WTC11 (cell line): ENCODE measurements around the gene KIF2A. TPM values are rescaled to one million over a fixed set of nuclear protein-coding genes. Genes with fewer than 3 reads are reported as not detected.
A peak's percentile ranks its signal among the peaks of the same experiment; 100 is the strongest.

Source experiments
- ARID4B ChIP-seq: sonication (generic); formaldehyde crosslinking; IDR thresholded peaks from 2 replicates; pipeline ENCODE4 v1.8.0; 2023; ENCODE audit warnings: missing genetic modification reagents, mild to moderate bottlenecking, borderline replicate concordance
- ATF6 ChIP-seq: sonication (generic); formaldehyde crosslinking; IDR thresholded peaks from 2 replicates; pipeline ENCODE4 v1.8.1; 2023; ENCODE audit warnings: mild to moderate bottlenecking, missing genetic modification reagents
- E2F4 ChIP-seq: sonication (generic); formaldehyde crosslinking; IDR thresholded peaks from 2 replicates; pipeline ENCODE4 v1.8.1; 2022; ENCODE audit warnings: low read depth, mild to moderate bottlenecking, moderate library complexity, missing genetic modification reagents, borderline replicate concordance
- FOXP4 ChIP-seq: sonication (generic); formaldehyde crosslinking; IDR thresholded peaks from 2 replicates; pipeline ENCODE4 v1.8.0; 2022; ENCODE audit warnings: mild to moderate bottlenecking, missing genetic modification reagents
- GABPB1 ChIP-seq: sonication (generic); formaldehyde crosslinking; IDR thresholded peaks from 2 replicates; pipeline ENCODE4 v1.8.1; 2023; ENCODE audit warnings: mild to moderate bottlenecking, missing genetic modification reagents
- HMGXB4 ChIP-seq: sonication (generic); formaldehyde crosslinking; IDR thresholded peaks from 2 replicates; pipeline ENCODE4 v1.8.1; 2023; ENCODE audit warnings: mild to moderate bottlenecking, moderate library complexity, missing genetic modification reagents
- IRF2 ChIP-seq: sonication (generic); formaldehyde crosslinking; IDR thresholded peaks from 2 replicates; pipeline ENCODE4 v1.8.0; 2022; ENCODE audit warnings: low read depth, missing genetic modification reagents, borderline replicate concordance
- MLX ChIP-seq: sonication (generic); formaldehyde crosslinking; IDR thresholded peaks from 2 replicates; pipeline ENCODE4 v1.8.1; 2023; ENCODE audit warnings: mild to moderate bottlenecking, missing genetic modification reagents, moderate library complexity
- NFE2L1 ChIP-seq: sonication (generic); formaldehyde crosslinking; IDR thresholded peaks from 2 replicates; pipeline ENCODE4 v1.8.1; 2023; ENCODE audit warnings: missing genetic modification reagents
- OVOL2 ChIP-seq: fragments of 250-450 bp; sonication (Bioruptor Pico); IDR thresholded peaks from 2 replicates; pipeline ENCODE4 v1.9.0; 2021; ENCODE audit warnings: mild to moderate bottlenecking, borderline replicate concordance
- SMAD4 ChIP-seq: sonication (generic); formaldehyde crosslinking; IDR thresholded peaks from 2 replicates; pipeline ENCODE4 v1.8.0; 2022; ENCODE audit warnings: mild to moderate bottlenecking, missing genetic modification reagents
- STAT6 ChIP-seq: sonication (generic); formaldehyde crosslinking; conservative IDR thresholded peaks from 2 replicates; pipeline ENCODE4 v1.8.1; 2023; ENCODE audit warnings: mild to moderate bottlenecking, low read depth, missing genetic modification reagents, moderate library complexity
- TEAD1 ChIP-seq: sonication (generic); formaldehyde crosslinking; IDR thresholded peaks from 2 replicates; pipeline ENCODE4 v1.8.0; 2022; ENCODE audit warnings: mild to moderate bottlenecking, missing genetic modification reagents
- TP53 ChIP-seq: sonication (generic); formaldehyde crosslinking; IDR thresholded peaks from 2 replicates; pipeline ENCODE4 v1.8.1; 2023; ENCODE audit warnings: mild to moderate bottlenecking, missing genetic modification reagents
- USF1 ChIP-seq: sonication (generic); formaldehyde crosslinking; IDR thresholded peaks from 2 replicates; pipeline ENCODE4 v1.8.0; 2022; ENCODE audit warnings: mild to moderate bottlenecking, missing genetic modification reagents
- ZBTB21 ChIP-seq: sonication (generic); formaldehyde crosslinking; IDR thresholded peaks from 2 replicates; pipeline ENCODE4 v1.8.1; 2023; ENCODE audit warnings: mild to moderate bottlenecking, missing genetic modification reagents, borderline replicate concordance
- ZNF232 ChIP-seq: sonication (generic); formaldehyde crosslinking; IDR thresholded peaks from 2 replicates; pipeline ENCODE4 v1.8.0; 2022; ENCODE audit warnings: mild to moderate bottlenecking, missing genetic modification reagents
- ZNF281 ChIP-seq: sonication (generic); formaldehyde crosslinking; IDR thresholded peaks from 2 replicates; pipeline ENCODE4 v1.8.0; 2023; ENCODE audit warnings: mild to moderate bottlenecking, missing genetic modification reagents
- ZNF317 ChIP-seq: sonication (generic); formaldehyde crosslinking; IDR thresholded peaks from 2 replicates; pipeline ENCODE4 v1.8.1; 2023; ENCODE audit warnings: low read depth, mild to moderate bottlenecking, moderate library complexity, missing genetic modification reagents, borderline replicate concordance
- total RNA-seq: library from RNA; stranded (reverse); gene quantifications from 3 replicates; pipeline ENCODE4 v1.2.3, GENCODE V29; 2021

Gene KIF2A
- total RNA-seq, 1 experiment from 2014 or later = 77.8 TPM

GRCh38 chr5:62305715-62306322 lies at the start of gene KIF2A (continued):
- TF ChIP-seq FOXP4 (CRISPR knock-in tag) (peak; percentile 90; the same call in 1 of the 2 replicates), SMAD4 (CRISPR knock-in tag) (no peak), ZNF317 (peak; percentile 60), GABPB1 (peak; percentile 83), TEAD1 (CRISPR knock-in tag) (peak; percentile 96), IRF2 (CRISPR knock-in tag) (no peak), MLX (CRISPR knock-in tag) (peak; percentile 88), ZNF232 (CRISPR knock-in tag) (peak; percentile 90; the same call in 1 of the 2 replicates), HMGXB4 (peak; percentile 67), TP53 (CRISPR knock-in tag) (peak; percentile 96), ZBTB21 (peak; percentile 94), USF1 (CRISPR knock-in tag) (peak; percentile 90), ATF6 (CRISPR knock-in tag) (no peak; the same call in 1 of the 2 replicates), STAT6 (CRISPR knock-in tag) (no peak), NFE2L1 (CRISPR knock-in tag) (peak; percentile 98), E2F4 (CRISPR knock-in tag) (peak; percentile 79), ZNF281 (CRISPR knock-in tag) (peak; percentile 86), ARID4B (CRISPR knock-in tag) (peak; percentile 97), OVOL2 (CRISPR knock-in tag) (no peak)
